ENCODE results near the gene RPL15.

The RPL15 gene

GRCh38 chr3:23926736-23927135, 9.8 kb downstream of the RPL15 start:
- in situ Hi-C loops (cut with MboI; ENCODE audit: low sequenced_read_pairs), result no loop called here

- in situ Hi-C loops (cut with MboI; ENCODE audit: low sequenced_read_pairs), result no loop called here
Measured at GRCh38 chr3:23928524-23928923, 11.6 kb downstream of the RPL15 start.

- in situ Hi-C loops (cut with MboI; ENCODE audit: low sequenced_read_pairs), result no loop called here
Measured at GRCh38 chr3:23931597-23931996, 14.7 kb downstream of the RPL15 start.

- in situ Hi-C loops (cut with MboI; ENCODE audit: low sequenced_read_pairs), result no loop called here
Measured at GRCh38 chr3:23932571-23932970, 15.6 kb downstream of the RPL15 start.

GRCh38 chr3:23934253-23934652, 17.3 kb downstream of the RPL15 start:
- in situ Hi-C loops (cut with MboI; ENCODE audit: low sequenced_read_pairs), result no loop called here

GRCh38 chr3:23937296-23937695, 20.4 kb downstream of the RPL15 start:
- in situ Hi-C loops (cut with MboI; ENCODE audit: low sequenced_read_pairs), result no loop called here

GRCh38 chr3:23938688-23939087, 21.8 kb downstream of the RPL15 start:
- in situ Hi-C loops (cut with MboI; ENCODE audit: low sequenced_read_pairs), result no loop called here

GRCh38 chr3:23940775-23941174, 23.8 kb downstream of the RPL15 start:
- in situ Hi-C loops (cut with MboI; ENCODE audit: low sequenced_read_pairs), result no loop called here

- in situ Hi-C loops (cut with MboI; ENCODE audit: low sequenced_read_pairs), result no loop called here
Measured at GRCh38 chr3:23941440-23941839, 24.5 kb downstream of the RPL15 start.

- in situ Hi-C loops (cut with MboI; ENCODE audit: low sequenced_read_pairs), result no loop called here
Measured at GRCh38 chr3:23942546-23942945, 25.6 kb downstream of the RPL15 start.

- in situ Hi-C loops (cut with MboI; ENCODE audit: low sequenced_read_pairs), result no loop called here
Measured at GRCh38 chr3:23944007-23944783, 27.3 kb downstream of the RPL15 start.

- in situ Hi-C loops (cut with MboI; ENCODE audit: low sequenced_read_pairs), result no loop called here
Measured at GRCh38 chr3:23944861-23945662, 28.1 kb downstream of the RPL15 start, which contains the start of gene NR1D2. Gene NR1D2, plus strand, starts transcription at chr3:23945286. Its CDS starts 293 bp downstream, at chr3:23945579.

GRCh38 chr3:23945663-23945912, 28.7 kb downstream of the RPL15 start:
- in situ Hi-C loops (cut with MboI; ENCODE audit: low sequenced_read_pairs), result no loop called here

- in situ Hi-C loops (cut with MboI; ENCODE audit: low sequenced_read_pairs), result no loop called here
Measured at GRCh38 chr3:23945913-23946687, 29.2 kb downstream of the RPL15 start.

GRCh38 chr3:23948761-23949160, 31.8 kb downstream of the RPL15 start:
- in situ Hi-C loops (cut with MboI; ENCODE audit: low sequenced_read_pairs), result no loop called here

GRCh38 chr3:23949784-23950183, 32.9 kb downstream of the RPL15 start:
- in situ Hi-C loops (cut with MboI; ENCODE audit: low sequenced_read_pairs), result no loop called here

- in situ Hi-C loops (cut with MboI; ENCODE audit: low sequenced_read_pairs), result no loop called here
Measured at GRCh38 chr3:23950293-23950692, 33.4 kb downstream of the RPL15 start.

- in situ Hi-C loops (cut with MboI; ENCODE audit: low sequenced_read_pairs), result no loop called here
Measured at GRCh38 chr3:23952646-23953045, 35.7 kb downstream of the RPL15 start.

GRCh38 chr3:23953523-23953922, 36.6 kb downstream of the RPL15 start:
- in situ Hi-C loops (cut with MboI; ENCODE audit: low sequenced_read_pairs), result no loop called here

GRCh38 chr3:23954144-23954543, 37.2 kb downstream of the RPL15 start:
- in situ Hi-C loops (cut with MboI; ENCODE audit: low sequenced_read_pairs), result no loop called here

- in situ Hi-C loops (cut with MboI; ENCODE audit: low sequenced_read_pairs), result no loop called here
Measured at GRCh38 chr3:23956701-23957100, 39.8 kb downstream of the RPL15 start.
